ENCODE results near the gene LIM2. TPM values are rescaled to one million over a fixed set of nuclear protein-coding genes. Genes with fewer than 3 reads are reported as not detected.

Gene LIM2
- total RNA-seq, 2 experiments from 2014 or later = not detected

GRCh38 chr19:51382004-51382403 is 5.8 kb downstream of the LIM2 start:
- ChIA-PET CTCF (no interaction called here), POLR2A (no interaction called here)
- Mint-ChIP-seq H3K4me1 (ENCODE audit: low read depth) (no peaks in the 10 kb centered on the region), H3K27me3 (no peaks in the 10 kb centered on the region), H3K36me3 (ENCODE audit: low read depth) (no peaks in the 10 kb centered on the region), H3K9me3 (peaks cover 3% of the 10 kb centered on the region), H3K27ac (no peak overlapping the region), H3K4me3 (no peak overlapping the region)
- intact Hi-C loops (cut with DNase I, micrococcal nuclease) = no loop called here
- Histone ChIP-seq H3K4me3 (ENCODE audit: low read length) (no peak overlapping the region), H3K9me3 (ENCODE audit: control insufficient read depth in 1 of 2, insufficient read depth in 1 of 2, low read length in 2 of 2) (peaks cover 6 to 10% of the 10 kb centered on the region in 2 experiments), H3K27ac (ENCODE audit: low read depth in 1 of 2, low read length in 2 of 2) (no peak overlapping the region), H3K36me3 (ENCODE audit: insufficient read depth, low read length) (no peaks in the 10 kb centered on the region), H3K4me1 (ENCODE audit: insufficient read depth, low read length) (peaks cover 6% of the 10 kb centered on the region), H3K27me3 (ENCODE audit: control insufficient read depth in 1 of 2, insufficient read depth in 2 of 2, low read length in 2 of 2) (no peaks in the 10 kb centered on the region)
- DNase-seq (no peak), ATAC-seq (ENCODE audit: poor library complexity) (no peak)
- no peak for TF ChIP-seq CTCF (IDR thresholded peaks at IDR 0.05)

- Mint-ChIP-seq H3K4me3 (no peak overlapping the region), H3K9me3 (peaks cover 3% of the 10 kb centered on the region), H3K36me3 (ENCODE audit: low read depth) (no peaks in the 10 kb centered on the region), H3K4me1 (ENCODE audit: low read depth) (peaks cover 13% of the 10 kb centered on the region), H3K27ac (no peak overlapping the region), H3K27me3 (no peaks in the 10 kb centered on the region)
- no peaks in the 10 kb centered on the region for H3K27me3 ChIP-seq (ENCODE audit: control insufficient read depth in 1 of 2, insufficient read depth in 2 of 2, low read length in 2 of 2)
- no peak for TF ChIP-seq CTCF (IDR thresholded peaks at IDR 0.05)
- H3K4me3 ChIP-seq (ENCODE audit: low read length) = no peak overlapping the region
- no peak overlapping the region for H3K27ac ChIP-seq (ENCODE audit: low read depth in 1 of 2, low read length in 2 of 2)
- peaks cover 6 to 10% of the 10 kb centered on the region in 2 experiments for H3K9me3 ChIP-seq (ENCODE audit: control insufficient read depth in 1 of 2, insufficient read depth in 1 of 2, low read length in 2 of 2)
- DNase-seq = no peak
- ATAC-seq (ENCODE audit: poor library complexity) = no peak
- POLR2A ChIA-PET = no interaction called here
- intact Hi-C loops (cut with DNase I, micrococcal nuclease) = no loop called here
- CTCF ChIA-PET = no interaction called here
- peaks cover 16% of the 10 kb centered on the region for H3K4me1 ChIP-seq (ENCODE audit: insufficient read depth, low read length)
- H3K36me3 ChIP-seq (ENCODE audit: insufficient read depth, low read length) = no peaks in the 10 kb centered on the region
These were observed 7.4 kb downstream of the LIM2 start for GRCh38 chr19:51380379-51380778.

DNA sequence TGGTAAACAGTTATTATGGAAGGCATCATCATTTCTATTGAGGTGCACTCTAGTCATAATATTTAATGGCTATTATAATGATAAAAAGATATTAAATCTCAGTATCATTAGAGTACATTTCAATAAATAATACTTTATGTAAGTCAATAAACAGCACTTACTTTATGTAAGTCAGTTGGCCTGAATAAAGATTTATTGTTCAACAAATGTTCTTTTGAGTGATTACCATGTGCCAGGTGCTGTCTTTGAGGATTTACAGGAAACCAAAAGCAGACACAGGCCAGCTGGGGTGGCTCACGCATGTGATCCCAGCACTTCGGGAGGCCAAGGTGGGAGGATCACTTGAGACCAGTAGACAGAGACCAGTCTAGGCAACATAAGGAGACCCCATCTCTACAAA is 10.4 kb downstream of the LIM2 start:
- Histone ChIP-seq H3K27me3 (ENCODE audit: control insufficient read depth in 1 of 2, insufficient read depth in 2 of 2, low read length in 2 of 2) (no peaks in the 10 kb centered on the region), H3K4me1 (ENCODE audit: insufficient read depth, low read length) (peaks cover 44% of the 10 kb centered on the region), H3K4me3 (ENCODE audit: low read length) (no peak overlapping the region), H3K9me3 (ENCODE audit: control insufficient read depth in 1 of 2, insufficient read depth in 1 of 2, low read length in 2 of 2) (peaks cover 6 to 17% of the 10 kb centered on the region in 2 experiments), H3K36me3 (ENCODE audit: insufficient read depth, low read length) (no peaks in the 10 kb centered on the region), H3K27ac (ENCODE audit: low read depth in 1 of 2, low read length in 2 of 2) (no peak overlapping the region)
- no peak for TF ChIP-seq CTCF (IDR thresholded peaks at IDR 0.05)
- H3K4me3 Mint-ChIP-seq = no peak overlapping the region
- ATAC-seq (ENCODE audit: poor library complexity) = no peak
- ChIA-PET CTCF (no interaction called here), POLR2A (interaction anchor here (1.3 kb wide), 1 partner anchor 12 kb away, joined by 4 read pairs; the partner anchor contains the start of gene ETFB)
- H3K27me3 Mint-ChIP-seq = no peaks in the 10 kb centered on the region
- intact Hi-C loops (cut with DNase I, micrococcal nuclease) = no loop called here
- no peak for DNase-seq
- peaks cover 3% of the 10 kb centered on the region for H3K9me3 Mint-ChIP-seq
- H3K4me1 Mint-ChIP-seq (ENCODE audit: low read depth) = peaks cover 41% of the 10 kb centered on the region
- no peak overlapping the region for H3K27ac Mint-ChIP-seq
- H3K36me3 Mint-ChIP-seq (ENCODE audit: low read depth) = no peaks in the 10 kb centered on the region
